Measurements from ENCODE around the gene HHATL. TPM values are rescaled to one million over a fixed set of nuclear protein-coding genes. Genes with fewer than 3 reads are reported as not detected.

HHATL gene
- total RNA-seq, 1 donor from 2014 or later = not detected

- H3K4me1 Mint-ChIP-seq (ENCODE audit: low read depth) = peaks cover 4% of the 10 kb centered on the region
- H3K27me3 Mint-ChIP-seq (ENCODE audit: low read depth) = peaks cover 8% of the 10 kb centered on the region
- no peak for TF ChIP-seq CTCF (IDR thresholded peaks at IDR 0.05)
- no peak overlapping the region for H3K4me3 Mint-ChIP-seq (ENCODE audit: unreplicated experiment)
- no peaks in the 10 kb centered on the region for H3K9me3 Mint-ChIP-seq (ENCODE audit: low read depth)
- H3K36me3 Mint-ChIP-seq (ENCODE audit: low read depth) = no peaks in the 10 kb centered on the region
- DNase-seq (ENCODE audit: low spot score) = no peak
- no peak overlapping the region for H3K27ac Mint-ChIP-seq (ENCODE audit: unreplicated experiment)
Measured at GRCh38 chr3:42700366-42701288, 2.0 kb downstream of the HHATL start.

- Mint-ChIP-seq H3K9me3 (ENCODE audit: low read depth) (no peaks in the 10 kb centered on the region), H3K27ac (ENCODE audit: unreplicated experiment) (no peak overlapping the region), H3K4me3 (ENCODE audit: unreplicated experiment) (no peak overlapping the region), H3K27me3 (ENCODE audit: low read depth) (peaks cover 8% of the 10 kb centered on the region), H3K36me3 (ENCODE audit: low read depth) (no peaks in the 10 kb centered on the region), H3K4me1 (ENCODE audit: low read depth) (peaks cover 4% of the 10 kb centered on the region)
- no peak for DNase-seq (ENCODE audit: low spot score)
- no peak for TF ChIP-seq CTCF (IDR thresholded peaks at IDR 0.05)
Measured at GRCh38 chr3:42699511-42699971, 3.1 kb downstream of the HHATL start.

GRCh38 chr3:42698911-42699230, 3.7 kb downstream of the HHATL start:
- no peak overlapping the region for H3K27ac Mint-ChIP-seq (ENCODE audit: unreplicated experiment)
- DNase-seq (ENCODE audit: low spot score) = no peak
- H3K4me1 Mint-ChIP-seq (ENCODE audit: low read depth) = peaks cover 4% of the 10 kb centered on the region

GRCh38 chr3:42698216-42698910, 4.2 kb downstream of the HHATL start:
- TF ChIP-seq CTCF (IDR thresholded peaks at IDR 0.05) = no peak
- Mint-ChIP-seq H3K36me3 (ENCODE audit: low read depth) (no peaks in the 10 kb centered on the region), H3K4me1 (ENCODE audit: low read depth) (peaks cover 4% of the 10 kb centered on the region), H3K9me3 (ENCODE audit: low read depth) (no peaks in the 10 kb centered on the region), H3K27me3 (ENCODE audit: low read depth) (peaks cover 8% of the 10 kb centered on the region), H3K4me3 (ENCODE audit: unreplicated experiment) (no peak overlapping the region), H3K27ac (ENCODE audit: unreplicated experiment) (no peak overlapping the region)
- DNase-seq (ENCODE audit: low spot score) = no peak

More at GRCh38 chr3:42698911-42699230, 3.7 kb downstream of the HHATL start:
- H3K36me3 Mint-ChIP-seq (ENCODE audit: low read depth) = no peaks in the 10 kb centered on the region
- peaks cover 8% of the 10 kb centered on the region for H3K27me3 Mint-ChIP-seq (ENCODE audit: low read depth)
- H3K4me3 Mint-ChIP-seq (ENCODE audit: unreplicated experiment) = no peak overlapping the region
- no peak for TF ChIP-seq CTCF (IDR thresholded peaks at IDR 0.05)
- H3K9me3 Mint-ChIP-seq (ENCODE audit: low read depth) = no peaks in the 10 kb centered on the region

GRCh38 chr3:42697289-42698051, 5.1 kb downstream of the HHATL start:
- H3K9me3 Mint-ChIP-seq (ENCODE audit: low read depth) = no peaks in the 10 kb centered on the region
- no peak overlapping the region for H3K4me3 Mint-ChIP-seq (ENCODE audit: unreplicated experiment)
- TF ChIP-seq CTCF (IDR thresholded peaks at IDR 0.05) = no peak
- H3K27me3 Mint-ChIP-seq (ENCODE audit: low read depth) = peaks cover 8% of the 10 kb centered on the region
- no peak for DNase-seq (ENCODE audit: low spot score)
- H3K4me1 Mint-ChIP-seq (ENCODE audit: low read depth) = peaks cover 4% of the 10 kb centered on the region
- H3K36me3 Mint-ChIP-seq (ENCODE audit: low read depth) = no peaks in the 10 kb centered on the region
- no peak overlapping the region for H3K27ac Mint-ChIP-seq (ENCODE audit: unreplicated experiment)
